ENCODE data around the gene C11orf24. TPM values are rescaled to one million over a fixed set of nuclear protein-coding genes. Genes with fewer than 3 reads are reported as not detected.
"Not testable (repeated sequence)": the region's sequence is repeated elsewhere in the genome, so short reads cannot be mapped to it uniquely, and the experiment has no call there.

C11orf24 gene
- total and polyA plus RNA-seq, 2 donors, result 21.7 to 29.0 TPM

DNA sequence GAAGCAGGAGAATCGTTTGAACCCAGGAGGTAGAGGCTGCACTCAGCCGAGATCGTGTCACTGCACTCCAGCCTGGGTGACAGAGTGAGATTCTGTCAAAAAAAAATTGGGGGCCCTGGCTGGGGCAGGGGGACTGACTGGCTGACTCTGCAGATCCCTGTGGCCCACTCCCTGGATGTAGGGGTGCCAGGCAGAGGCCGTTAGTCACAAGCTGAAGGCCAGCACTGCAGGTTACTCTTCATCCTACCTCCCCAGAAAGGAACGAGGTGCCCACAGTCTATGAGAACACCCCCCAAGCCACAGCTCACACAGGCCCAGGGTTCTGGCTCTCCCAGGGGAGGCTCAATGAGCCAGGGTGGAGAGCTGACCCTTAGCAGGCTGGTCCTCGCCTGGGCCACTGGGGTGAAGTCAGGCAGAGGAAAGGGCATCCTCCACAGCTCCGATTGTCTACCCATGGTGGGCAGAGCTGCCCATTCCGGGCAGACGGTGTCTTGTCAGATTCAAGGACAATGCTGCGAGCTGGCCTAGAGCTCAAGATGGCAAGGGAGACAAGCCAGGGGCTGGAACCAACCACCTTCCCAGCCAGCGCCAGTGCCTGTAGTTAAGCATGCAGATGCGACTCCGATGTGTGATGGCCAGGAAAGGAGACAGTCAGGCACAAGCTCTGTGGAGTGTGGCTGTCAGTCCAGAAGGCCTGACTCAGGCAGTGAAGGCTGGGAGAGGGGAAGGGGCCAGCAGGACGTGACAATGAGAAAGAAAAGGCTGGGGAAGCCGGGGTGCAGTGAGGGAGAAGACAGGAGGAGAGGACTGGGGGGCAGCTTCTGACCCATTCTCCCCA is 12.4 kb downstream of the C11orf24 start:
- Histone ChIP-seq H3K4me1 (ENCODE audit: insufficient read depth) (no peaks in the 10 kb centered on the region), H3K36me3 (ENCODE audit: insufficient read depth) (peaks cover 4% of the 10 kb centered on the region), H3K4me3 (ENCODE audit: low read depth, low read length) (no peak overlapping the region), H3K27ac (ENCODE audit: low read depth) (no peak overlapping the region)
- 88% methylated on average over 15 of the region's 15 CpGs for WGBS
- no peak for DNase-seq (ENCODE audit: extremely low spot score)

GRCh38 chr11:68258363-68258765 is 13.4 kb downstream of the C11orf24 start:
- DNase-seq (ENCODE audit: extremely low spot score), result no peak
- peaks cover 4% of the 10 kb centered on the region for H3K36me3 ChIP-seq (ENCODE audit: insufficient read depth)
- H3K27ac ChIP-seq (ENCODE audit: low read depth), result no peak overlapping the region
- no peaks in the 10 kb centered on the region for H3K4me1 ChIP-seq (ENCODE audit: insufficient read depth)
- no peak overlapping the region for H3K4me3 ChIP-seq (ENCODE audit: low read depth, low read length)
- WGBS, result 87% methylated on average over 13 of the region's 13 CpGs

DNA sequence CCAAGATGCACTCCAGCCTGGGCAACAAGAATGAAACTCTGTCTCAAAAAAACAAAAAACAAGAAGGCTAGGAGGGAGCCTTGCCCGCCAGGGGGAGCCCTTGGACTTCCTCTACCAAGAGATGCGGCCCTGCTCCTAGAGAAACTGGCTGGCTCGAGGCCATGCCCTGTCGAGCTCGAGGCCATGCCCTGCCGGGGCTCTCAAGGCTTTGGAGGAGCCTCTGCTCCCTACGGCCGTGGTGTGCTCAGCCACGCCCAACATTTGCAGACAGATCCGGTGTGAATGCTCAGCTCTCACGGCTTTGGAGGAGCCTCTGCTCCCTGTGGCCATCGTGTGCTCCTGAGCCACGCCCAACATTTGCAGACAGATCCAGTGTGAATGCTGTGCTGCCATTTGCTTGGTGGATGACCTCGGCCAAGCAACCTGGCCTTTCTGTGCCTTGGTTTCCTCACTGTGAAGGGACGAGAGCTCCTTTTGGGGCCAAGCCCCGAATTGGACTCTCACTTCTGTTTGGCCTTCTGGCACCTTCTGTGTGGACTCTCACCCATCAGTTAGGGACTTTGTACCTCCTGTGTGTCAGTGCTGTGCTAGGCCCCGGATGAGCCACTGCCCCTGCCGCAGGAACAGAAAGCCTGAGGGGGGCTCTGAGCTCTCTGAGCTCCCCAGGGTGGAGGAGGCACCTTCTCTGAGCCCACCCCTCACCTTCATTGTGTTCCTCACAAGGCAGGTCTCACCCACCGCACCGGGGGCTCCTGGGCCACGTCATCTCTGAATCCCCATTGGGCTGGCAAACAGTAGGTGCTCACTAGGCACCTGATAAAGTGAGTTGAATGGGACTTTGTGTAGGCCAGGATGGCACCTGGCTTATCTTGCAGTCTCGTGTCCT is 14.1 kb downstream of the C11orf24 start:
- H3K27ac ChIP-seq (ENCODE audit: low read depth), result no peak overlapping the region
- H3K4me3 ChIP-seq (ENCODE audit: low read depth, low read length), result no peak overlapping the region
- H3K36me3 ChIP-seq (ENCODE audit: insufficient read depth), result peaks cover 4% of the 10 kb centered on the region
- peak; percentile 75 for DNase-seq (ENCODE audit: extremely low spot score)
- 40% methylated on average over 22 of the region's 22 CpGs for WGBS
- H3K4me1 ChIP-seq (ENCODE audit: insufficient read depth), result no peaks in the 10 kb centered on the region

DNA sequence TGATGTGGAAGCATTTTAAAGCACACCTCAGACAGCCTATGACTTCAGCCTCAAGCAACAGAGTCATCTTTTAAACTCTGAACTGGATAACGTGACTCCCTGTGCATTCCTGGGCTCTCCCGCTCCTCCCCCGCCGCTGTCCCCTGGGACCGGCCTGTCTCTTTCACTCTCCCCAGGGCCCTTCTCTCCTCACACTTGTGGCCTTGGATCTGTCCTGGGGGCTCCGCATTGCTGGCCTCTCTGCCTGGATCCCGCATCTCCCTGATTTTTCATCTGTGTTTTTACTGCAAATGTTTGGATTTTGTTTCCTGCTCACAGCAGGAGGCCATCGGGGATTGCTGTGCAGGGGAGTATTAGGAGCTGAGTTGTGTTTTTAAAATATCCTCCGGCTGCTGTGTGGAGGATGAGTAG is 15.4 kb downstream of the C11orf24 start:
- Histone ChIP-seq H3K4me3 (ENCODE audit: low read depth, low read length) (no peak overlapping the region), H3K27ac (ENCODE audit: low read depth) (no peak overlapping the region), H3K4me1 (ENCODE audit: insufficient read depth) (no peaks in the 10 kb centered on the region), H3K36me3 (ENCODE audit: insufficient read depth) (no peaks in the 10 kb centered on the region)
- DNase-seq (ENCODE audit: extremely low spot score), result no peak
- 42% methylated on average over 9 of the region's 9 CpGs for WGBS

GRCh38 chr11:68255526-68255925 is 16.2 kb downstream of the C11orf24 start:
- DNase-seq (ENCODE audit: extremely low spot score), result no peak
- Histone ChIP-seq H3K36me3 (ENCODE audit: insufficient read depth) (no peaks in the 10 kb centered on the region), H3K4me1 (ENCODE audit: insufficient read depth) (no peaks in the 10 kb centered on the region), H3K27ac (ENCODE audit: low read depth) (no peak overlapping the region), H3K4me3 (ENCODE audit: low read depth, low read length) (no peak overlapping the region)
- 69% methylated on average over 13 of the region's 13 CpGs for WGBS

- Histone ChIP-seq H3K27ac (ENCODE audit: low read depth) (no peak overlapping the region), H3K4me3 (ENCODE audit: low read depth, low read length) (no peak overlapping the region), H3K4me1 (ENCODE audit: insufficient read depth) (no peaks in the 10 kb centered on the region), H3K36me3 (ENCODE audit: insufficient read depth) (no peaks in the 10 kb centered on the region)
- DNase-seq (ENCODE audit: extremely low spot score), result no peak
- 96% methylated on average over 14 of the region's 14 CpGs for WGBS
Observed at GRCh38 chr11:68254421-68254820, 17.4 kb downstream of the C11orf24 start.

- Histone ChIP-seq H3K4me3 (ENCODE audit: low read depth, low read length) (no peak overlapping the region), H3K36me3 (ENCODE audit: insufficient read depth) (no peaks in the 10 kb centered on the region), H3K27ac (ENCODE audit: low read depth) (no peak overlapping the region), H3K4me1 (ENCODE audit: insufficient read depth) (no peaks in the 10 kb centered on the region)
- DNase-seq (ENCODE audit: extremely low spot score), result no peak
- WGBS, result 85% methylated on average over 3 of the region's 3 CpGs
Observed at GRCh38 chr11:68251765-68252164, 20.0 kb downstream of the C11orf24 start.

- H3K36me3 ChIP-seq (ENCODE audit: insufficient read depth); H3K27ac ChIP-seq (ENCODE audit: low read depth); H3K4me1 ChIP-seq (ENCODE audit: insufficient read depth); H3K4me3 ChIP-seq (ENCODE audit: low read depth, low read length); DNase-seq (ENCODE audit: extremely low spot score): not testable (repeated sequence)
- WGBS, result 77% methylated on average over 5 of the region's 5 CpGs
Observed at GRCh38 chr11:68244912-68245311, 26.9 kb downstream of the C11orf24 start.

- H3K27ac ChIP-seq (ENCODE audit: low read depth); H3K4me3 ChIP-seq (ENCODE audit: low read depth, low read length); H3K36me3 ChIP-seq (ENCODE audit: insufficient read depth); DNase-seq (ENCODE audit: extremely low spot score); H3K4me1 ChIP-seq (ENCODE audit: insufficient read depth): not testable (repeated sequence)
- WGBS, result 100% methylated on average over 1 of the region's 1 CpG
Observed at GRCh38 chr11:68243847-68244246, 27.9 kb downstream of the C11orf24 start.

GRCh38 chr11:68242616-68243015 is 29.2 kb downstream of the C11orf24 start:
- H3K4me3 ChIP-seq (ENCODE audit: low read depth, low read length), result no peak overlapping the region

GRCh38 chr11:68231621-68232020 is 40.2 kb downstream of the C11orf24 start:
- no peak for DNase-seq (ENCODE audit: extremely low spot score)
- Histone ChIP-seq H3K36me3 (ENCODE audit: insufficient read depth) (no peaks in the 10 kb centered on the region), H3K27ac (ENCODE audit: low read depth) (no peak overlapping the region), H3K4me3 (ENCODE audit: low read depth, low read length) (no peak overlapping the region), H3K4me1 (ENCODE audit: insufficient read depth) (no peaks in the 10 kb centered on the region)
- WGBS, result 86% methylated on average over 7 of the region's 7 CpGs

More at GRCh38 chr11:68242616-68243015, 29.2 kb downstream of the C11orf24 start:
- Histone ChIP-seq H3K4me1 (ENCODE audit: insufficient read depth) (no peaks in the 10 kb centered on the region), H3K36me3 (ENCODE audit: insufficient read depth) (no peaks in the 10 kb centered on the region), H3K27ac (ENCODE audit: low read depth) (no peak overlapping the region)
- DNase-seq (ENCODE audit: extremely low spot score), result no peak
- WGBS, result 95% methylated on average over 2 of the region's 2 CpGs

- DNase-seq (ENCODE audit: extremely low spot score), result no peak
- no peak overlapping the region for H3K27ac ChIP-seq (ENCODE audit: low read depth)
- H3K36me3 ChIP-seq (ENCODE audit: insufficient read depth), result no peaks in the 10 kb centered on the region
- H3K4me1 ChIP-seq (ENCODE audit: insufficient read depth), result no peaks in the 10 kb centered on the region
- H3K4me3 ChIP-seq (ENCODE audit: low read depth, low read length), result no peak overlapping the region
- WGBS, result 77% methylated on average over 1 of the region's 1 CpG
Observed at GRCh38 chr11:68229601-68230000, 42.2 kb downstream of the C11orf24 start.

GRCh38 chr11:68226421-68226820 is 45.4 kb downstream of the C11orf24 start:
- Histone ChIP-seq H3K27ac (ENCODE audit: low read depth) (no peak overlapping the region), H3K4me3 (ENCODE audit: low read depth, low read length) (no peak overlapping the region), H3K36me3 (ENCODE audit: insufficient read depth) (no peaks in the 10 kb centered on the region), H3K4me1 (ENCODE audit: insufficient read depth) (no peaks in the 10 kb centered on the region)
- DNase-seq (ENCODE audit: extremely low spot score), result no peak
- 86% methylated on average over 9 of the region's 9 CpGs for WGBS

DNA sequence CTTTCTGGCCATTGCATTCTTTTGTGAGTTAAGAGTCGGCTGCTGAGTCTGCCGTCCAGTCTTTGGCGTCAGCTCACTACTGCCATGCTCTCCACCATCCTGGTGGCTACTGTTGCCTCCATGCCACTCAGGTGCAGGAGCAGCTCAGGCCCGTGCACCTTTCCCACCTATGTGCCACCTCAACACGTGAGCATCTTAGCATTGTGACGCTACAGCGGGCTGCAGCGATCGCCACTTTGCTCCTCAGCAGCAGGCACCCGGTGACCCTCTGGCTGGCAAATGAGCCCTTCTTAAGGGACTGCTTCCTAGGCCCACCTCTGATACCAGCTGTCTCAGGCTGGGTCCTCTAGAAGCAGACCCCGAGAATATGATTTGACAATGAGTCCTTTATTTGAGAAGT is 47.2 kb downstream of the C11orf24 start:
- no peak overlapping the region for H3K27ac ChIP-seq (ENCODE audit: low read depth)
- H3K4me3 ChIP-seq (ENCODE audit: low read depth, low read length), result no peak overlapping the region
- no peaks in the 10 kb centered on the region for H3K36me3 ChIP-seq (ENCODE audit: insufficient read depth)
- 89% methylated on average over 11 of the region's 11 CpGs for WGBS
- H3K4me1 ChIP-seq (ENCODE audit: insufficient read depth), result no peaks in the 10 kb centered on the region
- no peak for DNase-seq (ENCODE audit: extremely low spot score)
